A549 treated with GW870086 at 1 μM for 4 hours (cell line): ENCODE data around the gene OTUD5. TPM values are rescaled to one million over a fixed set of nuclear protein-coding genes. Genes with fewer than 3 reads are reported as not detected.

Source experiments
- total RNA-seq: library from RNA; stranded (reverse); fragments of 200-300 nt; extraction: Qiagen RNA extraction; gene quantifications from 5 replicates; pipeline ENCODE4 v1.2.3, GENCODE V29; 2022; ENCODE audit warnings: low read depth

OTUD5 gene, protein sequence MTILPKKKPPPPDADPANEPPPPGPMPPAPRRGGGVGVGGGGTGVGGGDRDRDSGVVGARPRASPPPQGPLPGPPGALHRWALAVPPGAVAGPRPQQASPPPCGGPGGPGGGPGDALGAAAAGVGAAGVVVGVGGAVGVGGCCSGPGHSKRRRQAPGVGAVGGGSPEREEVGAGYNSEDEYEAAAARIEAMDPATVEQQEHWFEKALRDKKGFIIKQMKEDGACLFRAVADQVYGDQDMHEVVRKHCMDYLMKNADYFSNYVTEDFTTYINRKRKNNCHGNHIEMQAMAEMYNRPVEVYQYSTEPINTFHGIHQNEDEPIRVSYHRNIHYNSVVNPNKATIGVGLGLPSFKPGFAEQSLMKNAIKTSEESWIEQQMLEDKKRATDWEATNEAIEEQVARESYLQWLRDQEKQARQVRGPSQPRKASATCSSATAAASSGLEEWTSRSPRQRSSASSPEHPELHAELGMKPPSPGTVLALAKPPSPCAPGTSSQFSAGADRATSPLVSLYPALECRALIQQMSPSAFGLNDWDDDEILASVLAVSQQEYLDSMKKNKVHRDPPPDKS
- 55.5 to 63.8 TPM (median 61.3 TPM) in 5 replicates for total RNA-seq

DNA sequence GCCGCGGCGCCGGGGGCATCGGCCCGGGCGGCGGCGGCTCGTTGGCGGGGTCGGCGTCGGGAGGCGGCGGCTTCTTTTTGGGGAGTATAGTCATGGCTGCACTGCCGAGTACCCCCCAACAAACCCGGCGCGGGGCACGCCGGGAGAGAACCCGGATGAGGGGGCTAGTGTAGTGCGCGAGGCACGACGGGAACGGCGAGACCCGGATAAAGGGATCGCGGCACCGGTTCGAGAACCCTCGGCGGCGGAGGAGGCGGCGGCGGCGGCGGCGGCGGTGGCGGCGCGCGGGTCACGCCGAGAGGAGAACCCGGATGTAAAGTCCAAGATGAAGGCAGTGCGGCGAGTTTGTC lies at the start of gene OTUD5:
TSS of gene OTUD5 (minus strand) at position 131 of the 350 bp plus-strand sequence. CDS start at position 94, 37 bp downstream.

DNA sequence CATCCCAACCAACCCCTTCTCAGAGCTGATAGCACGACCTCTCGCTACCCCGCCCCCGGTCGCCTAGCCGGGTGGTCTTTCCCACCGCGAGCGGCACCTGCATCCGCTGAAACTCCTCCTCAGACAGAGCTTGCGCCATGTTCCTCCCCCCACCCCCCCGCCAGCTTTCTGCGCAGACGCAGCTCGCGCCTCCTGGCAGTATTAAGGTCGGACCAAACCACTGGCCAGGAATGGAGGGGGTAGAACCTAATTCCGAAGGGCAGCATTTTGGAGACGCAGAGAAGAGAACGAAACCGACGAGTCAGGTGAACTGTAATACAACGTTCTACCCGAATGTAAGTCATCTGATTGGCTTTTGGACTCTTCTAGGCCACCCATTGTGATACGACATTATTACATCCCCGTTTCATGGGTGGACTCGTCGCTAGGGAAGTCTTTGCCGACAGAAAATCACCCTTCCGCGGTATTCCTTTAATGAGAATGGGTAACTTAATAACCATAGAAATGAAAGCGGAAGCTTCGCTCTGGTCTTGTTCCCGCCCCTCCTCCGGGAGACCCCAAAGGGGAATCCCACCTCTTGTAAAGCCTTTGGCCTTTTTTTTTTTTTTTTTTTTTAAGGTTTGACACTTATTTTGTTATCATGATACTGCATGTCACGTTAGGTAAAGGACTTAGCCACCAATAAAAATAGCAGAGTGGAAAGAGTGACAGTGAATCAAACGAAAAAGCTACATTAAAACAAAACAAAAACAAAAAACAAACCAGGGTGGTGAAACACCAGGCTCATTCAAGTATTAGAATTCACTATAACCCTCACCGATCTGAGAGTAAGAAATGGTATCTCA lies 44.9 kb upstream of the OTUD5 start, which contains the start of gene GRIPAP1:
TSS of gene GRIPAP1 (minus strand) at position 174 of the 845 bp plus-strand sequence. CDS start at position 139, 35 bp downstream.

DNA sequence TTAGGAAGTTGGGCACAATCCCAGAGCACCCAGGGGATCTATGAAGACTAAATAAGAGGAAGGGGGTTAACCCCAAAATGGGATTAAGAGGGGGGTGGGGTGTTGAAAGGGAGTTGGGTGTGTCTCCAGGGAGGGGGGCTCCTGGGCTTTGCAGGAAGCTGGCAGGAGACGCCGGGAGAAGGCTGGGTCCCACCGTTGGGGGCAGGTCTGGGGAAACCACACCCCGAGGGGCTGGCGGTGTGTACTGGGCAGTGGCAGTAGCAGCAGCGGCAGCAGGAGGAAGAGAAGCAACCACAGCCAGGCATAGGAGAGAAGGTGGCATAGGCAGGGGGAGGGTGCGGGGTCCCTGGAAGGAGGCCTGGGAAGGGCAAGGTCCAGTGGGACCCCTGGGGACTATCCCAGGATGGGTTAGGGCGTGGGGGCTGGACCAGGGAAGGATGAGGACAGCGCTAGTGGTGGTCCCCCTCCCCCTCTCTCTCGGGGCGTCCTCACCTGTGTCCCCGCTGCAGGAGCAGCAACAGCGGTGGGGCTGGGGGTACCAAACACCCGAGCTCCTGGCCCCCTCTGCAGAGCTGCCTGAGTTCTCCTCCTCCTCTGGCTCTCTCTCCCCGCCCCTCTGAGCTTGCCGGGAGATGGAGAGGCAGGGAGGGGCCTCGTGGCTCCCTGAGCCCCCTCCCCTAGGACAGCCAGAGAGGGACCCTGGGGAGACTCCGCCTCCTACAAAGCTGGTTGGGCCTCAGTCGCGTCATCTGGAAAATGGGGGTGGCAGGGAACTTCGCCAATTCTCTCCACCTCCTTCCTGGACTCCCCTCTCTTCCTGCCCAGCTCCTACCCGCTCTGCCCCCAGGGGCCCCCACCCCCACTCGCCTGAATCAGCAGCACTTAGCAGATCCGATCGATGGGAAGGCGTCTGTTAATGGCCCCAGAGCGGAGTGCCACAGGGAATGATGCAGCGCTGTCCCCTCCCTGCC lies 14.1 kb upstream of the OTUD5 start, which contains the start of gene KCND1:
TSS of gene KCND1 (minus strand) at position 596 of the 971 bp plus-strand sequence. CDS start 1,573 bp downstream, outside the sequence.

DNA sequence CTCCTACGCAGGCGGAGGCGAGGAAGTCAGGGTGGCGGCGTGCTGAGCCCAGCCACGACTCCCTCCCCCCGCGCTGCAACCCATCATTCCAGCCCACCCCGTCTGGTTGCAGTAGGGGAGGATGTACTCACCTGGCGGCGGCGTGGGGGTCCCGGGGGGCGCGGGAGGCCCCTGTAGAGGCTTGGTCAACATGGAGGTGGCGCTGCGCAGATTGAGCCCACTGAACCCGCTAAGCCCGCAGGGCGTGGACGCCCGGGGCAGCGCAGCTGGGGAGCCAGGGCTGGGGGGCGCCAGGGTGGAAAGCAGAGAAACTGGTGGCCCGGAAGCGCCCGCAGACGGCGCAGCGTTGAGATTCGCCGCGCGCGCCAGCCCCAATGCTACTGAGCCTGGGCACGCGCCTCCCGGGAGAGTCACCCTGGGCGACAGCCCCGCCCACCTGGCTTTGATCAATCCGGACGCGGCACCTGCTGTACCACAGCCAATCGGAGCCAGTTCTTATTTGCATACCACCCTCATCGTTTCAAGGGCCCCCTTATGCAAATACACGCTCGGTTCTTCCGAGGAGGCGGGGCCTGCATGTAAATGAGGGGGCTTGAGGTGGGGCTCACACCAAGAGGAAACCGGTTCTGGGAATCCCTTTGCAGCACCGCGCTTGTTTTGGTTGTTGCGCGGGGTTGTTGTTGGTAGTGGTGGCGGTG lies 38.6 kb downstream of the OTUD5 start, which contains the start of gene PIM2:
TSS of gene PIM2 (minus strand) at position 382 of the 698 bp plus-strand sequence. CDS start at position 192, 190 bp downstream.

DNA sequence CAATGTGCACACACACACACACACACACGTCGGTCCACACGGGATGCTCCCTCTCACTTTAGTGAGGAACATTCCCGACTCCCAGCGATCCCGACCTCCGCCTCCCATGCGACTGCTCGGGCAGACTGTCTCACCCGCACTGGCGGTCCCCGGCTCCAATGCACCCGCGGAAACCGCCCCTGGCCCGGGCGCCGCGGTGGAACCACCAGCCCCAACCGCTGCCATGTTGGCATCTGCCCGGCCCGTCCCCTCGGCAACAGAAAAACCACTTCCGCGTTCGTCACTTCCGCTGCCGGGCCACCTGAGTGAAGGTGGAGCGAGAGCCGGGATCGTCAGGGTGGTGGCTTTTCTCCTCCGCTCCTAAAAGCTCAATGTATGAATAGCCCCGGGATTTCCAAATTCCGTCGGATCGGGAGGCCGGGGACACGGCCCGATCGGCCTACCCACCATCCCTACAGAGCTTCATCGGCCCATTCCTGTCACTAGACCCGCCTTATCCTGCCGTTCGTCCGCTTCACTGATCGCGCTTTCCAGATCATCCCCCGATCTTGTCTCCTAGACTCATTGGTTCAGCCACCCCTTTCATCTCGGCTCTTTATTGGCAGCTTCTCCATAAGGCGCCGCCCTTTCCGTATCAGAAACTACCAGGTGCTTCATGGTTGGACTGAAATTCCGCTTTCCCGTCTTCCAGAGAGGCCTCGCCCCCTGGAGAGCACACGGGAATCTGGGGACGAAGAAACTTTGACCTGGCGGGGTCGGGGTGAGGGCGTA lies 45.8 kb downstream of the OTUD5 start, which contains the start of gene SLC35A2:
TSS of gene SLC35A2 (minus strand) at position 235 of the 771 bp plus-strand sequence. CDS start at position 225, 10 bp downstream.

DNA sequence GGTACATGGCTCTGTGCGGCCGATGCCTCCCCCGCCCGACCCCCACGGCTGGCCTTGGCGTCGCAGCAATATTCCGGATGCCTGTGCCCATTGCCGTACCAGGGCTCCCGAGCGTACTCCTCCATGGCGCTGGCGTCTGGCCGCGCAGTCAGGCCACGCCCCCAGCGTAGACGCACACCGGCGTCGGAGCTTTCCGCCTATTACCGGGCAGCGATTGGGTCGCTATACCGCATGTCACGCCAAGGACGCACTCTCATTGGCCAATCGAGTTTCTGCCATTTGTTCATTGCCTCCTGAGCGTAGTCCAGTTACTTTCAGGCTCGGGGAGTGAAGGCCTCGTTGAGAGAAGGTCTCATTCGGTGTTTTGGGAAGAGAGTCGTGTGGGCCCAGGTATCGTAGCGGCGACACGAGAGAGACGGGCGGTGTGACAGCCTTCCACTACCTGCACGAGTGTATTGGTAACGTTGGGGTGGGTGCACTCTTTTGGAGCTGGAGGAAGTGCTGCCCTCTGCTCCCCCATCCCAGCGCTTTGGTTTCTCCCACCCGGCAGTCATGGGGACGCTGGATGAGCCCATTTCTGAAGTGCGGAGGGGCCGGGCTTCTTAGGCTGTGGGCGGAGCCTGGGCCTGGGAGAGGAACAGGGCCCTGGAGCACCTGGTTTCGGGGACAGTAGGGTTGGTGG lies 59.6 kb downstream of the OTUD5 start, which contains the start of the genes PQBP1 and TIMM17B:
TSS of gene PQBP1 (plus strand) at position 306 of the 682 bp plus-strand sequence. CDS start 580 bp downstream, outside the sequence.
TSS of gene TIMM17B (minus strand) at position 144 of the 682 bp plus-strand sequence. CDS start at position 125, 19 bp downstream.

Other genes starting within 250 kb of the OTUD5 start
- gene GLOD5, start 195.9 kb downstream of the OTUD5 start, total RNA-seq = not detected in 5 replicates
- gene GATA1, start 171.0 kb downstream of the OTUD5 start, total RNA-seq = not detected in 5 replicates
- 22.8 to 30.3 TPM (median 29.1 TPM) in 5 replicates for gene HDAC6, start 155.5 kb downstream of the OTUD5 start, total RNA-seq
- 0.20 TPM in 1 of 5 replicates, not detected in the others for gene ERAS, start 131.1 kb downstream of the OTUD5 start, total RNA-seq
- 25.1 to 49.0 TPM (median 43.6 TPM) in 5 replicates for gene PCSK1N, start 122.0 kb downstream of the OTUD5 start, total RNA-seq
- gene TIMM17B, start 59.8 kb downstream of the OTUD5 start, total RNA-seq = 90.7 to 108 TPM (median 98.6 TPM) in 5 replicates
- 88.0 to 104 TPM (median 92.5 TPM) in 5 replicates for gene PQBP1, start 59.7 kb downstream of the OTUD5 start, total RNA-seq
- 52.9 to 70.1 TPM (median 68.5 TPM) in 5 replicates for gene SLC35A2, start 46.0 kb downstream of the OTUD5 start, total RNA-seq
- gene PIM2, start 38.6 kb downstream of the OTUD5 start, total RNA-seq = 8.4 to 10.8 TPM (median 10.3 TPM) in 5 replicates
- 0.72 to 1.2 TPM (median 1.1 TPM) in 5 replicates for gene KCND1, start 14.2 kb upstream of the OTUD5 start, total RNA-seq
- gene GRIPAP1, start 44.7 kb upstream of the OTUD5 start, total RNA-seq = 15.9 to 20.9 TPM (median 20.1 TPM) in 5 replicates
- 39.9 to 51.9 TPM (median 50.8 TPM) in 5 replicates for gene TFE3, start 85.8 kb upstream of the OTUD5 start, total RNA-seq
- 2.6 to 4.0 TPM (median 3.2 TPM) in 5 replicates for gene CCDC120, start 101.4 kb upstream of the OTUD5 start, total RNA-seq
- 37.2 to 44.9 TPM (median 40.9 TPM) in 5 replicates for gene PRAF2, start 116.4 kb upstream of the OTUD5 start, total RNA-seq
- 48.8 to 57.2 TPM (median 52.2 TPM) in 5 replicates for gene WDR45, start 122.3 kb upstream of the OTUD5 start, total RNA-seq
- 20.9 to 25.2 TPM (median 24.4 TPM) in 5 replicates for gene GPKOW, start 166.1 kb upstream of the OTUD5 start, total RNA-seq
- gene MAGIX, start 205.2 kb upstream of the OTUD5 start, total RNA-seq = 2.0 to 5.5 TPM (median 2.7 TPM) in 5 replicates
- 339 to 456 TPM (median 423 TPM) in 5 replicates for gene PLP2, start 214.3 kb upstream of the OTUD5 start, total RNA-seq
- gene PRICKLE3, start 228.8 kb upstream of the OTUD5 start, total RNA-seq = 12.3 to 18.6 TPM (median 17.4 TPM) in 5 replicates
- 2.7 to 3.5 TPM (median 3.0 TPM) in 5 replicates for gene SYP, start 242.6 kb upstream of the OTUD5 start, total RNA-seq